Lower leg skin (tissue), 3 donors: ENCODE results near the gene ZNF135.

Experiments used
- CTCF ChIP-seq, 3 donors: fragments of 450-650 bp; IDR thresholded peaks; one replicate each; pipeline ENCODE4 v1.5.1; 2016; ENCODE audit warnings: antibody characterized with exemption in 3 of 3, mild to moderate bottlenecking in 3 of 3, moderate library complexity in 2 of 3
- POLR2A ChIP-seq, 2 donors: fragments of 450-650 bp; IDR thresholded peaks; one replicate each; pipeline ENCODE4 v1.6.1; 2016 to 2017; ENCODE audit warnings: antibody characterized with exemption in 2 of 2, mild to moderate bottlenecking in 1 of 2, moderate library complexity in 1 of 2

GRCh38 chr19:58093071-58093470 is 34.0 kb downstream of the ZNF135 start:
- TF ChIP-seq CTCF (IDR thresholded peaks at IDR 0.05), result no peak
- TF ChIP-seq POLR2A (IDR thresholded peaks at IDR 0.05), result no peak
